ENCODE data around the gene AFF4.

GRCh38 chr5:132830436-132831094 is 132.9 kb downstream of the AFF4 start, which contains the start of gene SHROOM1:
- TF ChIP-seq CTCF (conservative IDR thresholded peaks at IDR 0.05; ENCODE audit: low read length) (no peak), EZH2phosphoT487 (IDR thresholded peaks at IDR 0.05; ENCODE audit: borderline replicate concordance, low read depth, low read length) (no peak)

All from OCI-LY7 (cell line).